ENCODE measurements around the gene GALNTL6. TPM values are rescaled to one million over a fixed set of nuclear protein-coding genes. Genes with fewer than 3 reads are reported as not detected.

The GALNTL6 gene
- total RNA-seq, 1 experiment from 2014 or later = not detected

- Histone ChIP-seq H4K20me1 (ENCODE audit: control insufficient read depth, insufficient read depth, insufficient read length) (no peaks in the 10 kb centered on the region), H3K9ac (ENCODE audit: extremely low read depth, insufficient read length, low read length) (no peak overlapping the region), H3K56ac (ENCODE audit: insufficient read length, low read depth, low read length) (no peak overlapping the region), H3K27ac (ENCODE audit: insufficient read length, low read depth, low read length) (no peak overlapping the region), H3K4me2 (ENCODE audit: insufficient read depth, insufficient read length, low read length) (no peak overlapping the region), H3K4ac (ENCODE audit: low read depth, low read length) (no peak overlapping the region), H3K23me2 (ENCODE audit: insufficient read length, low read depth, low read length, poor library complexity, severe bottlenecking) (no peaks in the 10 kb centered on the region), H3K14ac (ENCODE audit: insufficient read depth, low read length) (no peak overlapping the region), H3T11ph (ENCODE audit: low read length) (no peak overlapping the region), H2AK5ac (ENCODE audit: insufficient read length, low read length) (no peak overlapping the region), H3K79me2 (ENCODE audit: insufficient read depth, low read length) (no peaks in the 10 kb centered on the region), H2BK15ac (ENCODE audit: low read depth, low read length) (no peak overlapping the region), H2BK20ac (ENCODE audit: low read depth, low read length, poor library complexity, severe bottlenecking) (no peak overlapping the region), H4K8ac (replicated peaks; ENCODE audit: insufficient read length, low read depth, low read length) (no peak overlapping the region), H4K91ac (ENCODE audit: insufficient read length, low read depth, low read length) (no peak overlapping the region), H3K23ac (ENCODE audit: insufficient read length, low read depth, low read length) (no peak overlapping the region), H2BK120ac (ENCODE audit: low read depth, low read length, poor library complexity, severe bottlenecking) (no peak overlapping the region), H4K5ac (ENCODE audit: insufficient read length, low read depth, low read length) (no peak overlapping the region), H3K27me3 (ENCODE audit: insufficient read depth, low read length) (no peaks in the 10 kb centered on the region), H3K4me1 (ENCODE audit: insufficient read depth, low read length) (no peaks in the 10 kb centered on the region; the same call in 1 of the 2 replicates), H3K9me3 (ENCODE audit: control insufficient read depth, low read depth, low read length) (no peaks in the 10 kb centered on the region), H2BK5ac (ENCODE audit: insufficient read length, low read length) (no peak overlapping the region), H2AFZ (ENCODE audit: low read length) (no peak overlapping the region), H3K79me1 (ENCODE audit: insufficient read depth, low read depth, low read length, poor library complexity, severe bottlenecking) (no peaks in the 10 kb centered on the region), H2BK12ac (ENCODE audit: insufficient read length, low read depth, low read length) (no peak overlapping the region), H3K18ac (ENCODE audit: insufficient read length, low read depth, low read length) (no peak overlapping the region)
- peaks cover 16 to 21% of the 10 kb centered on the region in 2 experiments for H3K4me1 Mint-ChIP-seq
- WGBS (ENCODE audit: extremely low coverage, insufficient read length, low lambda C conversion rate) = no CpG with 5 or more reads among the region's 1 CpG
- no peak overlapping the region for H3K4me3 Mint-ChIP-seq
- peaks cover 0 to 3% (median 0%) of the 10 kb centered on the region in 3 experiments; a peak in 1 of 7 replicates for H3K36me3 Mint-ChIP-seq (ENCODE audit: insufficient read depth in 1 of 3, low read depth in 3 of 3)
- H3K27ac Mint-ChIP-seq = no peak overlapping the region
- no peaks in the 10 kb centered on the region for H3K27me3 Mint-ChIP-seq (ENCODE audit: low read depth)
- H3K9me3 Mint-ChIP-seq = peaks cover 3 to 4% of the 10 kb centered on the region in 2 experiments; a peak in 3 of 5 replicates
- no peak for DNase-seq
- TF ChIP-seq CTCF (conservative IDR thresholded peaks at IDR 0.05) = no peak
Measured at GRCh38 chr4:172868271-172868670, 1055.1 kb downstream of the GALNTL6 start.
